Central memory CD4-positive, alpha-beta T cell (primary cell): ENCODE data around the gene IFI27L1.
"Not testable (repeated sequence)": the region's sequence is repeated elsewhere in the genome, so short reads cannot be mapped to it uniquely, and the experiment has no call there.

Experiments
- DNase-seq: peaks from one replicate; pipeline ENCODE4 v3.0.0; 2022

IFI27L1 gene

GRCh38 chr14:94048691-94049624 lies 32.2 kb upstream of the IFI27L1 start:
- no peak for DNase-seq

GRCh38 chr14:94049625-94050023 lies 31.5 kb upstream of the IFI27L1 start:
- DNase-seq: no peak

- no peak for DNase-seq
Measured at GRCh38 chr14:94050231-94050880, 30.8 kb upstream of the IFI27L1 start.

- no peak for DNase-seq
Measured at GRCh38 chr14:94051115-94051514, 30.0 kb upstream of the IFI27L1 start.

- no peak for DNase-seq
Measured at GRCh38 chr14:94051779-94052178, 29.3 kb upstream of the IFI27L1 start.

GRCh38 chr14:94052199-94052598 lies 28.9 kb upstream of the IFI27L1 start:
- DNase-seq: no peak

GRCh38 chr14:94052662-94053061 lies 28.4 kb upstream of the IFI27L1 start:
- DNase-seq: no peak

- no peak for DNase-seq
Measured at GRCh38 chr14:94054401-94054800, 26.7 kb upstream of the IFI27L1 start.

GRCh38 chr14:94054936-94055335 lies 26.2 kb upstream of the IFI27L1 start:
- no peak for DNase-seq

- DNase-seq: no peak
Measured at GRCh38 chr14:94056579-94057308, 24.4 kb upstream of the IFI27L1 start.

- no peak for DNase-seq
Measured at GRCh38 chr14:94058128-94058673, 22.9 kb upstream of the IFI27L1 start.

- DNase-seq: no peak
Measured at GRCh38 chr14:94058674-94059138, 22.4 kb upstream of the IFI27L1 start.

GRCh38 chr14:94059998-94060397 lies 21.1 kb upstream of the IFI27L1 start:
- no peak for DNase-seq

- DNase-seq: no peak
Measured at GRCh38 chr14:94062344-94062940, 18.7 kb upstream of the IFI27L1 start.

GRCh38 chr14:94066089-94066676 lies 14.9 kb upstream of the IFI27L1 start:
- no peak for DNase-seq

- not testable (repeated sequence) for DNase-seq
Measured at GRCh38 chr14:94072076-94072475, 9.0 kb upstream of the IFI27L1 start.

GRCh38 chr14:94074534-94074933 lies 6.6 kb upstream of the IFI27L1 start:
- DNase-seq: no peak

GRCh38 chr14:94075008-94075407 lies 6.1 kb upstream of the IFI27L1 start:
- no peak for DNase-seq

- no peak for DNase-seq
Measured at GRCh38 chr14:94077111-94077821, 3.8 kb upstream of the IFI27L1 start.

GRCh38 chr14:94077823-94078222 lies 3.3 kb upstream of the IFI27L1 start:
- no peak for DNase-seq

- peak; percentile 22 for DNase-seq
Measured at GRCh38 chr14:94079891-94080620, 1.1 kb upstream of the IFI27L1 start.
